ENCODE results near the gene KANK2.

DNA sequence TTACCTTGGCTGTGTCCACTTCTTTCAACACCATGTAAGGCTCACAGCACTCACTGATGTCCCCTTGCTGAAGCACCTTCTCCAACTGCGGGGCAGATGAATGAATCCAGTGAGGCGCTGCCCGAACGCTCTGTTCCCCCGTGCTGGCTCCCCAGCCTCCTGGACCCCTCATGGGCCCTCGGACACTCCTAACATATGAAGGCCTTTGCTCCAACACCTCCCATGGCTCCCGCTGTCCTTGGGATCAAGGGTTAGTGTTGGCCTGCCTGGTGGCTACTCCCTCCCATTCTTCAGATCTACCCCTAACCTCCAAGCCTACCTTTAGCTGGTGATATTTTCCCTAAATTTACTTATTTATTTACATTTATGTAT, 46.4 kb upstream of the KANK2 start:
- TF ChIP-seq EP300 (IDR thresholded peaks at IDR 0.05; ENCODE audit: borderline replicate concordance) (no peak), TAF1 (IDR thresholded peaks at IDR 0.05; ENCODE audit: low read depth) (no peak), YY1 (IDR thresholded peaks at IDR 0.05; ENCODE audit: low read depth) (no peak), ZBTB7A (IDR thresholded peaks at IDR 0.05; ENCODE audit: low read depth) (no peak), CREB1 (IDR thresholded peaks at IDR 0.05; ENCODE audit: low read depth) (no peak), CEBPB (IDR thresholded peaks at IDR 0.05) (no peak), FOXM1 (IDR thresholded peaks at IDR 0.05; ENCODE audit: borderline replicate concordance, low read depth) (no peak), NFIC (IDR thresholded peaks at IDR 0.05) (no peak)
- TF ChIP-seq, protein P1, sequence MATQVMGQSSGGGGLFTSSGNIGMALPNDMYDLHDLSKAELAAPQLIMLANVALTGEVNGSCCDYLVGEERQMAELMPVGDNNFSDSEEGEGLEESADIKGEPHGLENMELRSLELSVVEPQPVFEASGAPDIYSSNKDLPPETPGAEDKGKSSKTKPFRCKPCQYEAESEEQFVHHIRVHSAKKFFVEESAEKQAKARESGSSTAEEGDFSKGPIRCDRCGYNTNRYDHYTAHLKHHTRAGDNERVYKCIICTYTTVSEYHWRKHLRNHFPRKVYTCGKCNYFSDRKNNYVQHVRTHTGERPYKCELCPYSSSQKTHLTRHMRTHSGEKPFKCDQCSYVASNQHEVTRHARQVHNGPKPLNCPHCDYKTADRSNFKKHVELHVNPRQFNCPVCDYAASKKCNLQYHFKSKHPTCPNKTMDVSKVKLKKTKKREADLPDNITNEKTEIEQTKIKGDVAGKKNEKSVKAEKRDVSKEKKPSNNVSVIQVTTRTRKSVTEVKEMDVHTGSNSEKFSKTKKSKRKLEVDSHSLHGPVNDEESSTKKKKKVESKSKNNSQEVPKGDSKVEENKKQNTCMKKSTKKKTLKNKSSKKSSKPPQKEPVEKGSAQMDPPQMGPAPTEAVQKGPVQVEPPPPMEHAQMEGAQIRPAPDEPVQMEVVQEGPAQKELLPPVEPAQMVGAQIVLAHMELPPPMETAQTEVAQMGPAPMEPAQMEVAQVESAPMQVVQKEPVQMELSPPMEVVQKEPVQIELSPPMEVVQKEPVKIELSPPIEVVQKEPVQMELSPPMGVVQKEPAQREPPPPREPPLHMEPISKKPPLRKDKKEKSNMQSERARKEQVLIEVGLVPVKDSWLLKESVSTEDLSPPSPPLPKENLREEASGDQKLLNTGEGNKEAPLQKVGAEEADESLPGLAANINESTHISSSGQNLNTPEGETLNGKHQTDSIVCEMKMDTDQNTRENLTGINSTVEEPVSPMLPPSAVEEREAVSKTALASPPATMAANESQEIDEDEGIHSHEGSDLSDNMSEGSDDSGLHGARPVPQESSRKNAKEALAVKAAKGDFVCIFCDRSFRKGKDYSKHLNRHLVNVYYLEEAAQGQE (IDR thresholded peaks at IDR 0.05; ENCODE audit: low read depth): no peak

Measured in Ishikawa (cell line).